Ammon's horn (tissue), 1 donor: ENCODE results near the gene MLLT1.

Experiments
- DNase-seq: peaks from one replicate; pipeline ENCODE4 v3.0.0-alpha.2; 2016; ENCODE audit warnings: low spot score

Gene MLLT1

DNA sequence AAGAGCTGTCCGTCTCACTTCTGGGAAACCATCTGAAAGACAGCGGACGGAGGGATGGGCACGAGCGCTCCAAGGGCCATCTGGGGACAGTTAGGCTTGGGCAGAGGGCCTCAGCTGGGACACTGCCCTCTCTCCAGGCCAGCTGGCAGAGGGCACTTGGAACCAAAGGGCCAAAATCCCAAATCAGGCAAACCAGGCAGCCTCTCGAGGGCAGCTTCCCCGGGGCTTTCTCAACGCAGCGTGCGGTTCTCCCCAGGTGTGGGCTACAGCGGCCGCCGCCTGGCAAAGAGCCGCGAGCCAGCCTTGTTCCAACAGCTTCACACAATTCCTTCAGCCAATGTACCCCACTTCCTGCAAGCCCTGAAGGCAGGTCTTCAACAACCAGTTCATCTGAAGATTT, 5.0 kb downstream of the MLLT1 start:
- no peak for DNase-seq

- DNase-seq, result peak; percentile 75
Measured at GRCh38 chr19:6273701-6274601, 5.8 kb downstream of the MLLT1 start.

DNA sequence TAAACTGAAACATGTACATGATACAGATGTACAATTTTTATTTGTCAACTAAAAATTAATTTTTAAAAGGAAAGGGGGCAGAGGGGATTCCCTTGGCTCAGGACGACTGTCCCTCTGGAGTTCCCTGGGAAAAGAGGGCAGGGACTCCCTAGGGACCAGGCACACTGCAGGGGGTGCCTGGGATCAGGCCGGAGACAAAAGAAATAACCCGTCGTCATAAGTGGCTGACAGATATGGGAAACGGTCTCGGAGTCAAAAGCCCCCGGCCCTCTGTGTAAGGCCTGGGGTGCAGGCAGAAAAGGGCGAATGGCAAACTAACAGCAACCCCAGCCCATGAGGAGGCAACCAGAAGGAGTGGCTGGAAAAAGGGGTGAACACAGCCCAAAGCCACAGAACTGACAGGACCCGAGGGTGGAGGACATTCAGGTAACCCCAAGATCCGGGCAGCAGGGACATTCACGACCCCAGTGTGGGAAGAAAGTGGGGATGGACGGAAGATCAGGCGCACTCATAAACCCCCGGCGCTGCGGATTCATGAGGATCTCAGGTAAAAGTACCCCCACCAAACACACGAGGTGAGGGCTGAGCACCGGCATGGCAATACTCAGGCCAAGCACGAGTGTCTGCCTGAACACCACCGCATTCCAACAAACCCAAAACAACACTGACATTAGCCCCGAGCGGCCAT, 6.7 kb downstream of the MLLT1 start:
- no peak for DNase-seq

- DNase-seq, result no peak
Measured at GRCh38 chr19:6272411-6272791, 7.4 kb downstream of the MLLT1 start.

DNA sequence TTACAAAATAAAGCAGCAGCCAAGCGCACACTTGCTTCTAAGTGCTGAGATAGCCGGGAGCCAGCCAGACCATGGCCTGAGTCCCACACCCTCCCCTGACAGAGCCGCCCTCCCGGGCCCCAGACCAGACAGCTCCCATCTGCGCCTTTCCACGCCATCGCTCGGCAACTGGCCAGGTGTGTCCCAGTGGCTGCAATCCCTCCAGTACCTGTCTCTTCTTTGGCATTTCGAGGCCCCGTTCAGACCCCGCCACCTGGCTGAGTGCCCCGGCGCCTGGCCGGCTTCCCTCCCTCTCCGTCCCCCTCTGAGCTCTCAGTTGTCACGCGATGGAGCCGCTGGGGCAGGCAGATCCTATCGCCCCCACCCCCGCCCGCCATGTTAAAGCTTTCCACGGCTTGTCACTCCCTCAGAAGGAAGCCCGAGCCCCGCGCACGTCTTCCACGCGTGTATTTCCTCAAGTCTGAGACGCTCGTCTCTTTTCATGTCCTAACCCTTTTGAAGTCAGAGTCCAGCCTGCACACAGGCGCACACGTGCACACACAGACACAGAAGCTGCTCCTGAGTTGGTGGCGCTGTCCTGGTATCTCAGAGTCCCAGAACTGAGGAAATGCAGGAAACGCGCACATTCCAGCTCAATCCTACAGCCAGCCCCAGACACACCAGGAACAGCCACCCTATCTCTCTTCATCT, 7.9 kb downstream of the MLLT1 start:
- DNase-seq, result peak; percentile 75

GRCh38 chr19:6271251-6271650, 8.5 kb downstream of the MLLT1 start:
- no peak for DNase-seq

DNA sequence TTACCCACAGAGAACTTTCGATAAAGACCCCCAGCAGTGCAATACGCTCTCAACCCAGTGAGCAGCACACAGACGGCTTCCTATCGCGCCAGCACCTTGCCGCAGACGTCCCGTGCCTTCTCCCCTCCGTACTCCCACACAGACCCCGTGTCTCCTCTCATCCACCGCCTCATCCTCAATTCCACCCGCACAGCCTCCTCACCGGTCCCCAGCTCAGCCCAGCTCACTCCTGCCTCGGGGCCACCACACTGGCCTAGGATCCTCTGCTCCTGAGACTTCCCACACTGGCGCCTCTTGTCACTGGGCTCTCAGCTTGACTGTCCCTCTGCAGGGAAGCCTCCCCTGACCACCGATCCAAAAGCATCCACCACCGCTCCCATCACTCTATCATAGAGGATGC, 9.0 kb downstream of the MLLT1 start:
- no peak for DNase-seq

GRCh38 chr19:6270076-6270745, 9.6 kb downstream of the MLLT1 start:
- no peak for DNase-seq

DNA sequence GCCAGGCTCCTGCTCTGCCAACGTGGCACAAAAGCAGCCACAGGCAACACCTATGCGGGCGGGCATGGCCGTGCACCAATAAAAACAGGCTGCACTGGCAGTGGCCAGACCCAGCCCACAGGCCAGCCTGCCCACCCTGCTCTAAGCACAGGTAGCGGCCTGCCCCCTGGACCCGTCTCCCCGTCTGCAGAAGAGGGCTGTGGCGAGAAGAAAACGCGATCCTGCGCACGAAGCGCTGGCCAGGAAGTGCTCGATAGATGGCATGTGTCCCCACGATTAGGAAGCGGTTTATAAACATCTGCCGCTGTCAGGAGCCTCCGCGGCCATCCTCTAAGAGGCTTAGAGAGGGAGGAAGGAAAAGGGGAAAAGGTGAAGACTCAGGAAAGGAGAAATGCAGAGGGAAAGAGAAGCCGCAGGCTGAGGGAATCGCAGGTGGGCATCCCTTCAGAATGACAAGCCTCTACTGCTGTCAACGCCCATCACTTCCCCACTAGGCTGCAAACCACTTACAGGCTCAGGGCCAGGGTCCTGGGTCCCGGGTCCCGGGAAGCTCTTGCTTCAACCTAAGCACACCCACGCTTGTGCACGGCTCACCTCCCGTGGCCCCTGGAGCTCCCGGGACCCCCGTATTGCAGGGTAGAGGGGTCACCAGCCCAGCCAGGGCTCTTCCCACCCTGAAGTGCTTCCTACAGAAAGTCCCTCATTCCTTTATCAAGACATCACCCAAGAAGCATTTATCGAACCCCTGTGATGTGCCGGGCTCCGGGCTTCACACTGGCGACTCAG, 10.5 kb downstream of the MLLT1 start:
- DNase-seq, result no peak

GRCh38 chr19:6268382-6268771, 11.4 kb downstream of the MLLT1 start:
- DNase-seq, result no peak

GRCh38 chr19:6267552-6268381, 12.0 kb downstream of the MLLT1 start:
- DNase-seq, result no peak

DNA sequence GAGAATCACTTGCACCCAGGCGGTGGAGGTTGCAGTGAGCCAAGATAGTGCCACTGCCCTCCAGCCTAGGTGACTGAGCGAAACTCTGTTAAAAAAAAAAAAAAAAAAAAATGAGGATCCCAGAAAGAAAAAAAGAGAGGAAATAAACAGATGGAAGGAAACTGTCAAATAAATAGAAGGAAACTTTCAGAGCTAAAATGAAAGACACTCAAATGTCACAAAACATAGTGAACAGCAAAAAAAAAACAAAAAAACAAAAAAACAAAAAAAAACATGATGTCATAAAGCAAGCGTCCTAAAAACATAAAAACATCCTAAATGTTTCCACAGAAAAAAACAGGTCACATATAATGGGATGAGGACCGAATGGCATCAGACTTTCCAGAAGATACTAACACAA, 15.0 kb downstream of the MLLT1 start:
- no peak for DNase-seq

- DNase-seq, result no peak
Measured at GRCh38 chr19:6263735-6264444, 15.9 kb downstream of the MLLT1 start.

DNA sequence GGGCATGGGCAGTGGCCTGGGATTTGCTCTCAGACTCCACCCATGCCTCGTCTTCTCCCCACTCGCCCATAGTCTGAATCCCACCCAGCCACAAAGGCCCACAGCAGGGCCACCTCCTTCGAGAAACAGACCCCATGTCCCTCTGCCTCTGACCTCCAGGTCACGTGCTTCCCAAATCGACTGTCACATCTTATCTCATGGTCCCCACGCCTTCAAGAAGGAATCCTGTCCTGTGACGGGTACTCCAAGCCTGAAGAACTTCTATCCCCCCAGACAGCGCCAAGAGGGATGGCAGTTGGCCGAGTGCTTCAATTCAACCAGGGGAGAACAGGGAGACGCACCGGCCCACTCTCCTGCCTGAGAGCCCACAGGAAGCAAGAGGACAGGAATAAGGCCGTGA, 16.5 kb downstream of the MLLT1 start:
- DNase-seq, result no peak

DNA sequence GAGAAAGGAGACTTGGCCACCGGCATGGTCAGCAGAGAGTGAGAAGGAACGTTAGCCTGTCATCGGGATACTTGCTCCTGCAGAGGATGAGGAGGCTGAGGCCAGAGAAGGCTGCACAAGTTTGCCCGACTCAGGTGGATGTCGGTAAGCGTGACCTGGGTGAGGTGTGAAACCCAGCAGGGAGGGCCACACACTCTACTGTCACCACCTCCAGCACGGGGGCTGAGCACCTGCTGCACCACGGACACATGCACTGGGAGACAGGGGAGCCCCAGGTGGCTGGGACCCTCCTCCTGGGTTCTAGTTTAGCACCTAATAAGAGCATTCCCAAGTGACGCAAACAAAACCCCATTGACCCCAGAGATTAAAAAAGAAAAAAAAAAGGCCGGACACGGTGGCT, 17.3 kb downstream of the MLLT1 start:
- no peak for DNase-seq

GRCh38 chr19:6261883-6262282, 17.9 kb downstream of the MLLT1 start:
- no peak for DNase-seq

DNA sequence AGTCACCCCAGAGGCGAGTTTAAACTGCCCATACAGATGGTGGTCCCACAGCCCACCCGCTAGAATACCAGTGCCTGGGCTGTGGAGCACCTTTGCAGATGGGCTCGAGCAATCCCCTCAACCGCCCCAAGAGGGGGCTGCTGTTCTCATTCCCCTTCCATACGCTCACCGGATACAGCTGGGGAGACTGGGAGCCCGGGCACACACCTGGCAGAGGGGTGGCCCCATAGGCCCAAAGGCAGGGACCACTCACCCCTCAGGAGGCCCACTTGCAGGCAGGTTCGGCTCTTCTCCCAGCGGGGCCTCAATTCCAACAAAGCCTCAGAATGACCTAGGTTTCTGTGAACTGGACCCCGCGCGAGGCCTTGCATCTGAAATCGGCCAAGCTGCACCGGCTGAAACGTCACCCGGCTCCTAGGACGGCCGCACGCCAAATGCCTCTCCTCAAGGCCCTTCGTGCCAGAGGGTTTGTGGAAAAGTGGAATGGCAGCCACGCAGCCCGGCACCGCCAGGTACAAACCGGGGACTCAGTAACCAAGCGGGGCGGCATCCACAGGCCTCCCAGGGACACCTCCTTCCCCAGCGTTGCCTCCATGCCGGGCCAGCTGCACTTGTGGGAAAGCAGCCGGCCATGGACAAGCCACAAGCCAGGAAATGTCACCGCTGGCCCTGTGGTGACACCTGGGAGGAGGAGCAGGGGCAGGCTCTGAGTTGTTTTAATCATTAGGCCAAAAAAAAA, 18.7 kb downstream of the MLLT1 start:
- no peak for DNase-seq

GRCh38 chr19:6260376-6260775, 19.4 kb downstream of the MLLT1 start:
- DNase-seq, result no peak

- no peak for DNase-seq
Measured at GRCh38 chr19:6259312-6259861, 20.4 kb downstream of the MLLT1 start.
